Neural progenitor cell (in vitro differentiated cells): ENCODE results near the gene CLCNKA.

Experiments
- EZH2phosphoT487 ChIP-seq: fragments of 200-600 bp; sonication (generic); IDR thresholded peaks from 2 replicates; pipeline ENCODE4 v1.6.1; 2017; ENCODE audit warnings: antibody characterized with exemption
- TF ChIP-seq, protein P1 (sequence below): fragments of 200-600 bp; sonication (generic); IDR thresholded peaks from 2 replicates; pipeline ENCODE4 v1.5.1; 2017; ENCODE audit warnings: antibody characterized with exemption, mild to moderate bottlenecking

DNA sequence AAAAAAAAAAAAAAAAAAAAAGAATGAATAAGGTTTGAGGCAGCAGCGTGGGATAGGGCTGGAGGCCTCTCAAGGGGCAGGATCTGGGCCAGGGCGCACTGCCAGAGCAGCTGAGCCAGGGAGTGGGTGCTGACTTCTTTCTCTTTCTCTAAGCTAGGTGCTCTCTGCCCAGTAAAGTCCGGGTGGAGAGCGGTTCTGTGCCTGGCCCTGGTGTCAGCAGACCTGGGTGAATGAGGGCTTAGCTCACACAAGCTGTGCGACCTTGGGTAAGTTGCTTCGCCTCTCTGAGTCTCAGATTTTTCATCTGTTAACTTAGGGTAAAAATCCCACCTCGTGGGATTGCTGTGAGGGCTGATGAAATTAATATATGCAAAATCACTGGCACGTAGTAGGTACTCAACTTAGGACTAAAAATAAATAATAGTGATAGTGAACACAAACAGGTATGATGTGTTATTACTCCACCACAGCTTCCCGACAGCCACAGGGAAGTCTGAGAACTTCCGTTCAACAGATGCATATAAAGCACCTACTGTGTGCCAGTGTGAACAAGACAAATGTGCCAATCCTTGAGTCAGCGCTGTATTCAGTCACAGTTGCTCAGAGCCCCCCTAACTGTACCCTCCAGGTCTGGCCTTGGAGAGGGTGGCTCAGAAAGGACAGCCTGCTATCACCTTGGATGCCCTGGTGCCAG, 53.6 kb downstream of the CLCNKA start:
- TF ChIP-seq, protein P1, sequence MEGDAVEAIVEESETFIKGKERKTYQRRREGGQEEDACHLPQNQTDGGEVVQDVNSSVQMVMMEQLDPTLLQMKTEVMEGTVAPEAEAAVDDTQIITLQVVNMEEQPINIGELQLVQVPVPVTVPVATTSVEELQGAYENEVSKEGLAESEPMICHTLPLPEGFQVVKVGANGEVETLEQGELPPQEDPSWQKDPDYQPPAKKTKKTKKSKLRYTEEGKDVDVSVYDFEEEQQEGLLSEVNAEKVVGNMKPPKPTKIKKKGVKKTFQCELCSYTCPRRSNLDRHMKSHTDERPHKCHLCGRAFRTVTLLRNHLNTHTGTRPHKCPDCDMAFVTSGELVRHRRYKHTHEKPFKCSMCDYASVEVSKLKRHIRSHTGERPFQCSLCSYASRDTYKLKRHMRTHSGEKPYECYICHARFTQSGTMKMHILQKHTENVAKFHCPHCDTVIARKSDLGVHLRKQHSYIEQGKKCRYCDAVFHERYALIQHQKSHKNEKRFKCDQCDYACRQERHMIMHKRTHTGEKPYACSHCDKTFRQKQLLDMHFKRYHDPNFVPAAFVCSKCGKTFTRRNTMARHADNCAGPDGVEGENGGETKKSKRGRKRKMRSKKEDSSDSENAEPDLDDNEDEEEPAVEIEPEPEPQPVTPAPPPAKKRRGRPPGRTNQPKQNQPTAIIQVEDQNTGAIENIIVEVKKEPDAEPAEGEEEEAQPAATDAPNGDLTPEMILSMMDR: no peak
- TF ChIP-seq EZH2phosphoT487: no peak
